GM18519 (cell line): ENCODE measurements around the gene PRF1.
"Not testable (repeated sequence)": the region's sequence is repeated elsewhere in the genome, so short reads cannot be mapped to it uniquely, and the experiment has no call there.

Experiments
- ATAC-seq: cut with Tn5 transposase; IDR thresholded peaks from one replicate; pipeline ENCODE4 v1.9.1; 2021; ENCODE audit warnings: mild to moderate bottlenecking, moderate library complexity; ENCODE audit not compliant: unreplicated experiment, low FRiP score

Gene PRF1

GRCh38 chr10:70581176-70581575, 21.4 kb downstream of the PRF1 start:
- not testable (repeated sequence) for ATAC-seq

DNA sequence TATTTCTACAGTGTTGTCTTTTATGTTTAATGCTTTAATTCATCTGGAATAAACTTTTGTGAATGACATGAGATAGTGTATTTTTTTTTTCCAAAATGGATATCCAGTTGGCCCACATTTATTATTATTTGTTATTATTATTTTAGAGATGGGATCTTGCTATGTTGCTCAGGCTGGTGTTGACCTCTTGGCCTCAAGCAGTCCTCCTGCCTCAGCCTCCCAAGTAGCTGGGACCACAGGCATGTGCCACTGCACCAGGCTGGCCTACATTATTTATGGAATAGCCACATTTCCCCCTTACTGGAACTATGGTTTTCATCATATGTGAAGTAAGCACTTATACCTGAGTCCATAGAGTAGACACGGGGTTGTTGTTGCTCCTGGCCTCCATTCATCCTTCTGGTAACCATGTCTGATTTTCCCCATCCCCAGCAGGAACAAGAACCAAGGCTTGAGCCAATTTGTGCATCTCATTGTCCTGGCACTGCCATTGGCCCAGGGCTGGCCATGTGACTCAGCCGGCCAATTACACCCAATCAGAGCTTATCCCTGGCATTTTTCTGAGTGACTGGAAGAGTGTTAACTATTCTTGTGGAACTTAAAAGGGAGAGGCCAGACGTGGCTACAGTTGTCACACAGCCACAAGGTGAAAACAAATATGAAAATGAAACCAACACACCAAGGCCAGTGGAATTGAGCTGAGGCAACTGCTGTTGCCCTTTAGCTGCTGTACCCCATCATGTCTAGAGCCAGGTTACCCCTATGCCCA, 23.1 kb downstream of the PRF1 start:
- no peak for ATAC-seq

DNA sequence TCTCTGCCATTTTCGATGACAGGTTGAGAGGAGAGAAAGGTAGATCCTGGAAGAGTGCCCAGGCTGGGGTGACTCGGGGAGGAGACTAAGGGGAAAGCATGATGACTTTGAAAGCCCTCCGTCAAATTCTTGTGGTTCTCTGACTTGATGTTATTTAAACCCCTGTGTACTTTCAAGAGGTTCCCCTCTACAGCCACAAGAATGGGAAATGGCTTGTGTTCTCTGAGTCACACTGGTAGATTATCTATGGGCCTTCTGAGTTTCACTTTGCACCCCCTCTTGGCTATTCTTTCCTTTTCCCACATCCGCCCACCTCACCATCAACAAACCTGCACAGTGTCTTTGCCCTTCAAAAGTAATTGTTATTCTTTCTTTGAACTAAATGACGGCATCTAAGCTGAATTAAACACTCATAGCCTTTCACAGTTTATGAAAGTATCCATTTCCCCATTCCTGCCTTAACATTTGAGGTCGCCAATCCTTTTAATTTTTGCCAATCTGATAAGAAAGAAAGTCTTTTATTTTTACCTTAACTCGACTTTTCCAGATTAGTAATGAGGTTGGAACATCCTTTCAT, 24.1 kb downstream of the PRF1 start:
- ATAC-seq, result no peak

GRCh38 chr10:70576803-70577517, 25.6 kb downstream of the PRF1 start:
- ATAC-seq, result no peak

DNA sequence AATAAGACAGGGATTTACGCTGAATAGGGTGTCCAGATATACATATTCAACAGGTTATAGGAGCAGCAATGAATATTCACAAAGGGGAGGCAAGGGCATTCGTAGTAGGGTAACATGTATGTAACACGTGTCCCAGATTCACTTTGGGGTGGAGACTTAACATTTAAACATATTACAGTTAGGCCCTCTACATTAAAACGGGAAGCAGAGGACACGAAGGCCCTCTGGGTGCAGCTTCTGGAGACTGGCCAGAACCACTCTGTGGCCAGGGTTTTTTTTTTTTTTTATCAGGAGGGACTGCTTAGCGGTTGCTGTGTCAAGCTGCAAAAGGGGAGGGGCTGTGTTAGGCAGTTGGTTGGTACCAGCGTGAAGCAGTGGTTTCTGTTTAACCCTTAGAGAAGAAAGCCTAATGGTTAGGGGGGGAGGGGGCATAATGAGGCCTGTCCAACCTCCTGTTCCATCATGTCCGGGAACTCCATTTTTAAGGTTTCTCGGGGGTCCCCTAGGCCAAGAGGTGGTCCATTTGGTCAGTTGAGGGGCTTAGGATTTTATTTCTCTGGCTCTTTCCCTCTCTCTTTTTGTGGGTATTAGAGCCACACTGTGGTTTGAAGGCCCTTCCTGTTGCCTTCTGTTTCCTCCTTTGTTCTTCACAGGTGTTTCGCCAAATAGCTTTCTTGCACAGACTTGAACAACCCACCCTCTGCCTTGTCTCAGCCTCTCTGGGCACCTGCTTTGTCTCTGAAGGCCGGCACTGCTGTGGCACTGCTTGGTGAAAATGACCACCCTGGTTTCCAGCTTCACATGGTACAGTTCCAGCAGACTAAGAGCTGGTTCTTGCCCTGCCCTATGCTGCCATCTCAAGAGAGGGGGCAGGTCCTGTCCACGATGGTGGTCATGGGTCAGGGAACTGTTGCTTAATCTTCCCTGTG, 26.4 kb downstream of the PRF1 start:
- ATAC-seq, result no peak

DNA sequence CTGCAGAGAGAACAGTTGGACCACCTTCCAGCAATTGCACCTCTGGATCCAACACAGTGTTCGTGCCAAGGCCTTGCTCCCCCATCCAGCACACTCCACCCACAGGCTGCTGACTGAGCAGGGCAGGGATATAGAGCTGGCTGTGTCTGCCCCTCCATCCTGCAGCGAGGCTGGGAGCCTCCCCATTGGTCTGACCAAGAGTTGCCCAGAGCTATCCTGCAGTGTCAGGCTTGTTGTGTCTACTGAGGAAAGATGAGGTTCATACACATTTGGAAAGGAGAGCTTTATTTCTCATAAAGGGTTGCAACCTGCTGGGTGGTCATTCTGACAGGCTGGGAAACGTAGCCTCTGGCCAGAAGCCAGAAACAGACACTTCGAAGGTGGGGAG, 27.1 kb downstream of the PRF1 start:
- no peak for ATAC-seq

GRCh38 chr10:70573599-70574506, 28.7 kb downstream of the PRF1 start:
- no peak for ATAC-seq

DNA sequence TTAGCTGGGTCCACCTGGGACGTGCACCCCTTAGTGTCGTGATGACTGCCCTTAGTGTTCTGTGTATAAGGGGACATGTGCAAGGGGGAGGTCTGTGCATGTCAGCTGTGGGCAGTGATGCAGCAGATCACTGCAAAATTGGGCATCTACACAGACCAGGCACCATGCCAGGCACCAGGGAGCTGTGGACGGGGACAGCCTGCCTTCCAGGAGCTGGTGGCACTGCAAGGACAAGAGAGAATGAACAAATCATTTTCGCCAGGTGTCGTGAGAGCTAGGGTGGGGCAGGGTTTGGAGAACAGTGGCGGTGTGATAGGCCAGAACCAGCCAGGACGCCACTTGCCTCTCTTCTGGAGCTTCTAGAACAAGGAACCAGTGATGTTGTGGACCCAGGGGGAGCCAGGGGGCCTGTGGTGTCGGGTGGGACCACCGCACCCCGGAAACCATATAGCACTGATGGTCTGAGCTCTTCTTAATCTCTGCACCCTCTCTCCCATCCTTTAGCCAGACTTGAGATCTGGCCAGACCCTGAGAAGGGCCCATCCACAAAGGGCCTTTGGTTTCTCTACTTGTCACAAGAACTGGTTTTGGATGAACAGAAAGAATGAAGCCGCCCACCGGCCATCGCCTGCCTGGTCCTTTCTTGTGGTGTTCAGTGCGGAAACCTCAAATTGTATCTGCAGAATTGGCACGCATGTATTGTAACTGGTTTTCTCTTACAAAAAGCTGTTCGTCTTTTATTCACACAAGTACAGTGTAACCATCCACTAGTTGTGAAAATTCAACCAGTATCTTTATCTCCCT, 30.7 kb downstream of the PRF1 start:
- no peak for ATAC-seq

GRCh38 chr10:70571236-70571635, 31.3 kb downstream of the PRF1 start:
- ATAC-seq, result no peak

DNA sequence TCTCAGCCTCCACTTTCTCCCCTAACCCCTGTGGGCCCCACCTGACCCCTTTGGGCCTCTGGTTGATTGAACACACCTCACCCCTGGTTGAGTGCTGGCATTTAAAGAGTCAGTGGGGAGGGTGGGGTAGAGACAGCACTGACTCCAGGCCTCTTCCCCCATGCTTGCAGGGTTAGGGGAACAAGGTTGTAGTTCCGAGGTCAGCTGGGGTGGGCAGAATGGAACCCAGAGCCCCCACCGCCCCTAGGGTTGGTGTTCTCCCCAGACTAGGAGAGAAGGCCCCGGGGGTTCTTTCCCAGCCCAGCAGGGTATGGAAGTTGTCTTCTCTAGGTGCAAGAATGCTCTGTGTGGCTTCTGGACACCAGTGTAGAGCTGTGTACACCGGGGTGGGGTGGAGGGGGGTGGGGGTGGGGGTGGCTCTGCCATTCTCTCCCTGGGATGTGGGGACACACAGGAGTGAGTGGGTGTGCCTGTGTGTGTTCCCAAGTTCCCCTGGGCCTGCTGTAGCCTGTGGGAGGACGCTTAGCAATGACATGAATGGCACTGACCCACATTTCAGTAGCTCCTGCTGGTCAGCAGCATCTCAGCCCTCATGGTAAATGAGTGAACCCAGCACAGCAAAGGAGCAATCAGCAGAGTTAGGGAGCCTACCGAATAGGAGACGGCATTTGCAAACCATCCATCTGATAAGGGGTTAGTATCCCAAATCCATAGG, 33.6 kb downstream of the PRF1 start:
- no peak for ATAC-seq

GRCh38 chr10:70568113-70568512, 34.4 kb downstream of the PRF1 start:
- ATAC-seq, result no peak

- ATAC-seq, result no peak
Measured at GRCh38 chr10:70567603-70568002, 34.9 kb downstream of the PRF1 start.

- ATAC-seq, result no peak
Measured at GRCh38 chr10:70566515-70567290, 35.8 kb downstream of the PRF1 start.

DNA sequence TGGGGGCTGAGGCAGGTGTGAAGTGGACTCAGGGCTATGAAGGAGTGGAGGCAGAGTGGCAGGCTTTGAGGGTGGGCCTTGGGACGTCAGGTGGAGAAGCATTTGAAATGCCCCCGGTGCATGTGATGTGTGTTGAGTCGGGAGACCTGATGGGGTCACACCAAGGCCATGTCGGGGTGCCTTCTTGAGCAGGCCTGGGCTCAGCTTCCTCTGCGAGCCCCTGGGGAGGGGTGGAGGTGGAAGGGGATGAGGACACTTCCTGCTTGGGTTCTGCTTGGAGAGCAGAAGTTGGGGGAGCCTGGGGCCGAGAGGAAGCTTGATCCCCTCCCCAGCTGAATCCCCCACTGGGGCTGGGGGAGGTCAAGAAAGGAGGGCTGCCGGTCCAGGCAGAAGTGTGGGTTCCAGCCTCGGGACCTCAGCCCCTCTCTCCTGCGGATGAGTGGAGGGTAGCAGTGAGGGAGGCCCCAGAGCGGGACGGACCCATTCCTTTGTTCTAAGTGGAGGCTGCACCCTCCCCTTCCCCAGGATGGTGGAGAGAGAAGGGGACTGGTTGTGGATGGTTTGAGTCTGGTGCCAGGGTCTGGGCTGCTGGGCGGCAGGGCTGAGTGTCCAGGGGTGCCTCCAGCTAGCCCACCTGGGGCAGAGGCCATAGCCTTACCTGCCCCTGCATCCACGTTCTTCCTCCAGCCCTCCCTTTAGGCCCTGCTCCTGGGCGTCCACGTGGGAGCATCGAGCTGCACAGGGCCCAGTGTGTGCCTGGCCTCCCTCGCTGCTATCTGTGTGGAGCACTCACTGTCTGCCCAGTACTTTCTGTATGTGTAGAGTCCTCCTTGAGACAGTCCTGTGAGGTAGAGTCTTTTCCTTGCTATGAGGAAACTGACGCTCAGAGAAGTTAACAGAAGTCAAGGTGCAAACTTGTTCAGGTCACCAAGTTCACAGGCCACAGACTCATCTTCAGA, 36.7 kb downstream of the PRF1 start:
- ATAC-seq, result no peak

DNA sequence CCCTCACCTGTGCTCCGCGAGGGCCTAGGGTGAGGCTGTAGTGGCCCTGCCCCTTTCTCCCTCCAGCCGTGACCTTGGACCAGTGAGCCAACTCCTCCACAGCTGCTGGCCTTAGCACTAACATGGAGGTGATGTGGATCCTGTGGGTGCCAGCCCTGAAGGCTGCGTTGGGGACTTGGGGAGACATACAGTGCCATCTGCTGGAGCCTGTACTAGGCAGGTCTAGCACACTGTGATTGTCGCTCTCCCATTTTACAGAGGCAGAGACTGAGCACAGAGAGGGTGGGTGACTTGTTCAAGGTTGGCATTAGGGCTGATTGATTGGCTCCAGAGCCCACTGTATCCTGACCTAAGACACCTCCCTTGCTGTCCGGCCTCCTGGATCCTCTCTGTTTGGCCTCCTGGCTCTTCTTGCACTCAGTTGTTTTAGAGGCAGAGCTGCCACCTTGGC, 37.6 kb downstream of the PRF1 start:
- ATAC-seq, result no peak

- no peak for ATAC-seq
Measured at GRCh38 chr10:70564113-70564725, 38.3 kb downstream of the PRF1 start.
